SK-N-SH (cell line): Measurements from ENCODE around the gene UGGT2. TPM values are rescaled to one million over a fixed set of nuclear protein-coding genes. Genes with fewer than 3 reads are reported as not detected.

ENCODE experiments used
- CTCF ChIA-PET: fragments of 300-600, 350-600 bp; formaldehyde crosslinking; extraction: SDS; loops from one replicate; lab custom pipeline; 2021; lab: Yijun Ruan, JAX
- POLR2A ChIA-PET: fragments of 350-600 bp; sonication (Branson Sonifier 250); formaldehyde crosslinking; extraction: SDS; loops from one replicate; lab custom pipeline; 2020; ENCODE audit warnings: antibody characterized with exemption, inconsistent platforms; lab: Yijun Ruan, JAX
- DNase-seq: peaks from one replicate; pipeline ENCODE4 v3.0.0; 2012
- H2AFZ ChIP-seq: fragments of 200-600 bp; sonication (generic); 2 replicates; pipeline ENCODE4 v1.8.1; 2016; ENCODE audit warnings: antibody characterized with exemption, mild to moderate bottlenecking, low read depth
- H3F3A ChIP-seq: fragments of 200-600 bp; sonication (generic); replicated peaks from 2 replicates; pipeline ENCODE3; 2016; ENCODE audit warnings: antibody characterized with exemption, mild to moderate bottlenecking; ENCODE audit not compliant: insufficient read depth
- H3K27ac ChIP-seq, 2 experiments: fragments of 200-500 bp in 1 of 2; fragments of 200-600 bp in 1 of 2; sonication (Bioruptor generic) in 1 of 2; sonication (generic), shearing (Covaris generic) in 1 of 2; 2 replicates each; pipeline versions ENCODE4 v1.5.1 to v1.6.1; 2014 to 2016; ENCODE audit warnings: low read depth in 2 of 2, inconsistent platforms in 1 of 2, low read length in 1 of 2, mild to moderate bottlenecking in 1 of 2, mixed read lengths in 1 of 2
- H3K27me3 ChIP-seq: fragments of 200-600 bp; sonication (generic), shearing (Covaris generic); 2 replicates; pipeline ENCODE4 v1.6.1; 2016; ENCODE audit warnings: mixed run types; ENCODE audit not compliant: insufficient read depth
- H3K36me3 ChIP-seq, 2 experiments: fragments of 200-500 bp in 1 of 2; fragments of 200-600 bp in 1 of 2; sonication (Bioruptor generic) in 1 of 2; sonication (generic) in 1 of 2; replicated peaks in 1 of 2; 2 replicates each; pipeline versions ENCODE3 to v1.5.1; 2014 to 2016; ENCODE audit warnings: low read length in 1 of 2, mild to moderate bottlenecking in 1 of 2; ENCODE audit not compliant: insufficient read depth in 2 of 2, control insufficient read depth in 1 of 2
- H3K4me1 ChIP-seq, 2 experiments: fragments of 200-500 bp in 1 of 2; fragments of 200-600 bp in 1 of 2; sonication (Bioruptor generic) in 1 of 2; sonication (generic), shearing (Covaris generic) in 1 of 2; 2 replicates each; pipeline versions ENCODE4 v1.5.1 to v1.6.1; 2014 to 2016; ENCODE audit warnings: low read depth in 1 of 2, low read length in 1 of 2, mixed run types in 1 of 2; ENCODE audit not compliant: insufficient read depth in 2 of 2, control insufficient read depth in 1 of 2
- H3K4me2 ChIP-seq: fragments of 200-600 bp; sonication (generic), shearing (Covaris generic); 2 replicates; pipeline ENCODE4 v1.6.1; 2017; ENCODE audit warnings: mixed run types
- H3K4me3 ChIP-seq, 2 experiments: fragments of 200-500 bp in 1 of 2; fragments of 200-600 bp in 1 of 2; sonication (Bioruptor generic) in 1 of 2; sonication (generic), shearing (Covaris generic) in 1 of 2; 2 replicates each; pipeline versions ENCODE4 v1.5.1 to v1.8.1; 2014 to 2016; ENCODE audit warnings: low read depth in 2 of 2, inconsistent platforms in 1 of 2, low read length in 1 of 2, mild to moderate bottlenecking in 1 of 2, mixed read lengths in 1 of 2, moderate library complexity in 1 of 2
- H3K79me2 ChIP-seq: fragments of 200-600 bp; sonication (generic); 2 replicates; pipeline ENCODE4 v1.8.1; 2017; ENCODE audit warnings: mild to moderate bottlenecking; ENCODE audit not compliant: insufficient read depth
- H3K9ac ChIP-seq: fragments of 200-600 bp; sonication (generic); 2 replicates; pipeline ENCODE4 v1.6.1; 2017; ENCODE audit warnings: mixed run types
- H3K9me2 ChIP-seq: fragments of 200-600 bp; sonication (generic); 2 replicates; pipeline ENCODE4 v1.6.1; 2017; ENCODE audit warnings: mixed run types
- H3K9me3 ChIP-seq: fragments of 200-600 bp; sonication (generic); 2 replicates; pipeline ENCODE4 v1.6.1; 2017; ENCODE audit warnings: mixed run types, mild to moderate bottlenecking, moderate library complexity
- H4K20me1 ChIP-seq: fragments of 200-600 bp; sonication (generic); 2 replicates; pipeline ENCODE4 v1.6.1; 2017; ENCODE audit warnings: mild to moderate bottlenecking, mixed run types; ENCODE audit not compliant: insufficient read depth
- EP300 ChIP-seq, 2 experiments: IDR thresholded peaks; 2 replicates each; pipeline versions ENCODE4 v1.4.0 to v1.6.1; 2012; ENCODE audit warnings: borderline replicate concordance in 1 of 2, low read depth in 1 of 2, low read length in 1 of 2
- FOXJ3 ChIP-seq: sonication (generic); formaldehyde crosslinking; IDR thresholded peaks from 2 replicates; pipeline ENCODE4 v1.5.1; 2020; ENCODE audit warnings: mild to moderate bottlenecking, missing genetic modification reagents
- FOXM1 ChIP-seq: IDR thresholded peaks from 2 replicates; pipeline ENCODE4 v1.4.0; 2012; ENCODE audit warnings: low read depth, mild to moderate bottlenecking
- JUND ChIP-seq: IDR thresholded peaks from 2 replicates; pipeline ENCODE4 v1.4.0; 2012
- MAX ChIP-seq: IDR thresholded peaks from 2 replicates; pipeline ENCODE4 v1.4.0; 2012; ENCODE audit warnings: low read depth
- MXI1 ChIP-seq: IDR thresholded peaks from 2 replicates; pipeline ENCODE4 v1.6.1; 2012; ENCODE audit warnings: mild to moderate bottlenecking, low read depth, low read length, improper control_type of control experiment
- NFIC ChIP-seq: IDR thresholded peaks from 2 replicates; pipeline ENCODE4 v1.4.0; 2012; ENCODE audit warnings: borderline replicate concordance
- PBX3 ChIP-seq: IDR thresholded peaks from 2 replicates; pipeline ENCODE4; 2012
- POLR2AphosphoS5 ChIP-seq: IDR thresholded peaks from 2 replicates; pipeline ENCODE4 v1.6.1; 2012; ENCODE audit warnings: low read depth, low read length
- RAD21 ChIP-seq: IDR thresholded peaks from 2 replicates; pipeline ENCODE4 v1.6.1; 2012; ENCODE audit warnings: mild to moderate bottlenecking, low read length
- RCOR1 ChIP-seq: fragments of 150-350 bp; IDR thresholded peaks from 2 replicates; pipeline ENCODE4 v1.6.1; 2017; ENCODE audit warnings: antibody characterized with exemption, low read length
- REST ChIP-seq: IDR thresholded peaks from 2 replicates; pipeline ENCODE4 v1.6.1; 2012; ENCODE audit warnings: mild to moderate bottlenecking, low read depth, low read length, moderate library complexity
- RFX5 ChIP-seq: IDR thresholded peaks from 2 replicates; pipeline ENCODE4 v1.6.1; 2012; ENCODE audit warnings: mild to moderate bottlenecking, improper control_type of control experiment, low read length
- RXRA ChIP-seq: IDR thresholded peaks from 2 replicates; pipeline ENCODE4 v1.4.0; 2012; ENCODE audit warnings: low read depth, mild to moderate bottlenecking, borderline replicate concordance
- SIN3A ChIP-seq: IDR thresholded peaks from 2 replicates; pipeline ENCODE4 v1.6.1; 2012; ENCODE audit warnings: low read depth, mild to moderate bottlenecking, low read length, moderate library complexity, borderline replicate concordance
- TCF12 ChIP-seq: IDR thresholded peaks from 2 replicates; pipeline ENCODE4 v1.4.0; 2012
- TEAD4 ChIP-seq: IDR thresholded peaks from 2 replicates; pipeline ENCODE4 v1.4.0; 2012; ENCODE audit warnings: mild to moderate bottlenecking, borderline replicate concordance; ENCODE audit not compliant: insufficient read depth
- USF1 ChIP-seq: IDR thresholded peaks from 2 replicates; pipeline ENCODE4 v1.4.0; 2012; ENCODE audit warnings: low read depth, borderline replicate concordance
- USF2 ChIP-seq: fragments of 150-350 bp; IDR thresholded peaks from 2 replicates; pipeline ENCODE4 v1.6.1; 2017; ENCODE audit warnings: antibody characterized with exemption, low read length, low read depth, borderline replicate concordance
- YY1 ChIP-seq: IDR thresholded peaks from 2 replicates; pipeline ENCODE4 v1.4.0; 2012; ENCODE audit warnings: low read depth, mild to moderate bottlenecking
- WGBS: methylation state at CpG from one replicate; pipeline ENCODE4 v1.1.6; 2017; ENCODE audit warnings: low lambda C conversion rate; 5-methylcytosine and 5-hydroxymethylcytosine counted together
- polyA plus RNA-seq, 3 experiments: library from polyadenylated mRNA; depleted of rRNA; stranded (reverse); fragments of >200 nt; gene quantifications; 2 replicates each; pipeline ENCODE4 v1.2.3, GENCODE V29; 2012

The UGGT2 gene
- polyA plus RNA-seq, 1 of the 3 experiments (the other 2 are of a cell fraction), result 13.3 TPM

- Histone ChIP-seq H3K36me3 (peaks cover 41 to 68% of the 10 kb centered on the region in 2 experiments), H4K20me1 (no peaks in the 10 kb centered on the region), H3K4me1 (no peaks in the 10 kb centered on the region), H3K4me2 (no peak overlapping the region), H2AFZ (no peak overlapping the region), H3F3A (no peaks in the 10 kb centered on the region), H3K9me3 (no peaks in the 10 kb centered on the region), H3K79me2 (no peaks in the 10 kb centered on the region), H3K4me3 (no peak overlapping the region), H3K27ac (no peak overlapping the region), H3K27me3 (no peaks in the 10 kb centered on the region), H3K9ac (no peak overlapping the region), H3K9me2 (no peaks in the 10 kb centered on the region)
- 65% methylated on average over 4 of the region's 4 CpGs for WGBS
- ChIA-PET POLR2A (interaction anchor here (0.6 kb wide), 1 partner anchor 22 kb away, joined by 3 read pairs; no protein-coding TSS in a partner anchor), CTCF (no interaction called here)
- TF ChIP-seq RFX5 (no peak), USF1 (no peak), USF2 (no peak), POLR2AphosphoS5 (no peak), PBX3 (no peak), FOXM1 (no peak), NFIC (no peak), RCOR1 (no peak), REST (no peak), RAD21 (no peak), SIN3A (no peak), TEAD4 (no peak), EP300 (IDR thresholded peaks at IDR 0.05; ENCODE audit: borderline replicate concordance in 1 of 2, low read depth in 1 of 2, low read length in 1 of 2) (no peak), TCF12 (no peak), JUND (no peak), YY1 (no peak), FOXJ3 (CRISPR knock-in tag) (no peak), MXI1 (no peak), MAX (no peak), RXRA (no peak)
- no peak for DNase-seq
These were observed 115.4 kb downstream of the UGGT2 start for GRCh38 chr13:95937714-95938320.
